CD8-positive, alpha-beta memory T cell (primary cell): ENCODE data around the gene KRTAP10-12. TPM values are rescaled to one million over a fixed set of nuclear protein-coding genes. Genes with fewer than 3 reads are reported as not detected.

Experiments used
- CTCF ChIA-PET: fragments of 350-600 bp; sonication (Branson Sonifier 250); formaldehyde crosslinking; loops from one replicate; lab custom pipeline; 2021; ENCODE audit warnings: antibody characterized with exemption; lab: Charles Lee
- POLR2A ChIA-PET: fragments of 350-600 bp; sonication (Branson Sonifier 250); formaldehyde crosslinking; loops from one replicate; lab custom pipeline; 2021; ENCODE audit warnings: antibody characterized with exemption; lab: Charles Lee
- DNase-seq, 5 donors: peaks; one replicate each; pipeline versions ENCODE4 v3.0.0 to v3.0.0-alpha.2; 2020 to 2022; ENCODE audit warnings: mixed read lengths in 1 of 5
- H3K27ac ChIP-seq: one replicate; pipeline ENCODE4 v1.7.0; 2013; ENCODE audit warnings: low read depth, mild to moderate bottlenecking, low read length, moderate library complexity
- H3K27me3 ChIP-seq: 2 replicates; pipeline ENCODE4 v1.7.0; 2013; ENCODE audit warnings: low read length, mild to moderate bottlenecking; ENCODE audit not compliant: insufficient read depth, poor library complexity, severe bottlenecking
- H3K36me3 ChIP-seq: 2 replicates; pipeline ENCODE4 v1.7.0; 2013; ENCODE audit warnings: mild to moderate bottlenecking, low read length, moderate library complexity; ENCODE audit not compliant: insufficient read depth
- H3K4me1 ChIP-seq: 2 replicates; pipeline ENCODE4 v1.7.0; 2013; ENCODE audit warnings: mild to moderate bottlenecking, low read length, moderate library complexity; ENCODE audit not compliant: insufficient read depth
- H3K4me3 ChIP-seq: 2 replicates; pipeline ENCODE4 v1.7.0; 2013; ENCODE audit warnings: mild to moderate bottlenecking, low read length
- H3K9me3 ChIP-seq: 2 replicates; pipeline ENCODE4 v1.7.0; 2013; ENCODE audit warnings: mild to moderate bottlenecking, low read length
- H3K27ac Mint-ChIP-seq, 8 donors: one replicate each; pipeline ENCODE4 v1.8.0; 2020 to 2021; ENCODE audit warnings: mixed read lengths in 8 of 8, mild to moderate bottlenecking in 6 of 8, inconsistent platforms in 3 of 8, moderate library complexity in 3 of 8
- H3K27me3 Mint-ChIP-seq, 2 donors: one replicate each; pipeline ENCODE4 v1.8.0; 2020 to 2021; ENCODE audit warnings: mixed read lengths in 2 of 2, mild to moderate bottlenecking in 1 of 2, moderate library complexity in 1 of 2
- H3K36me3 Mint-ChIP-seq, 3 donors: one replicate each; pipeline ENCODE4 v1.8.0; 2020 to 2021; ENCODE audit warnings: mixed read lengths in 3 of 3, inconsistent platforms in 1 of 3, mild to moderate bottlenecking in 1 of 3
- H3K4me1 Mint-ChIP-seq, 3 donors: one replicate each; pipeline ENCODE4 v1.8.0; 2020 to 2021; ENCODE audit warnings: mixed read lengths in 3 of 3, inconsistent platforms in 1 of 3, mild to moderate bottlenecking in 1 of 3
- H3K4me3 Mint-ChIP-seq, 7 donors: one replicate each; pipeline ENCODE4 v1.8.0; 2020 to 2021; ENCODE audit warnings: mixed read lengths in 7 of 7, mild to moderate bottlenecking in 6 of 7, moderate library complexity in 4 of 7, inconsistent platforms in 2 of 7
- H3K9me3 Mint-ChIP-seq, 5 donors: one replicate each; pipeline ENCODE4 v1.8.0; 2020 to 2022; ENCODE audit warnings: mixed read lengths in 5 of 5, mild to moderate bottlenecking in 3 of 5, moderate library complexity in 2 of 5, inconsistent platforms in 1 of 5
- polyA plus RNA-seq: library from polyadenylated mRNA; unstranded; fragments of 300-500 nt; fragmentation: Illumina TruSeq; gene quantifications from one replicate; pipeline ENCODE4 v1.2.3, GENCODE V29; 2021
- total RNA-seq, 2 experiments: library from RNA; stranded (reverse); gene quantifications; one replicate each; pipeline ENCODE4 v1.2.3, GENCODE V29; 2021

The KRTAP10-12 gene
- total and polyA plus RNA-seq, 3 experiments from 2014 or later, result not detected

GRCh38 chr21:44727757-44728156 is 30.8 kb downstream of the KRTAP10-12 start:
- DNase-seq, result no peak
- H3K36me3 Mint-ChIP-seq, result no peaks in the 10 kb centered on the region
- no peaks in the 10 kb centered on the region for H3K9me3 Mint-ChIP-seq
- Histone ChIP-seq H3K4me3 (no peak overlapping the region), H3K27me3 (peaks cover 12% of the 10 kb centered on the region), H3K9me3 (no peaks in the 10 kb centered on the region), H3K27ac (no peak overlapping the region), H3K36me3 (no peaks in the 10 kb centered on the region), H3K4me1 (peaks cover 13% of the 10 kb centered on the region)
- H3K27ac Mint-ChIP-seq, result no peak overlapping the region
- H3K4me3 Mint-ChIP-seq, result no peak overlapping the region
- peaks cover 20 to 48% of the 10 kb centered on the region in 2 donors for H3K27me3 Mint-ChIP-seq
- CTCF ChIA-PET, result no interaction called here
- peaks cover 9 to 12% (median 11%) of the 10 kb centered on the region in 3 donors for H3K4me1 Mint-ChIP-seq
- POLR2A ChIA-PET, result no interaction called here

DNA sequence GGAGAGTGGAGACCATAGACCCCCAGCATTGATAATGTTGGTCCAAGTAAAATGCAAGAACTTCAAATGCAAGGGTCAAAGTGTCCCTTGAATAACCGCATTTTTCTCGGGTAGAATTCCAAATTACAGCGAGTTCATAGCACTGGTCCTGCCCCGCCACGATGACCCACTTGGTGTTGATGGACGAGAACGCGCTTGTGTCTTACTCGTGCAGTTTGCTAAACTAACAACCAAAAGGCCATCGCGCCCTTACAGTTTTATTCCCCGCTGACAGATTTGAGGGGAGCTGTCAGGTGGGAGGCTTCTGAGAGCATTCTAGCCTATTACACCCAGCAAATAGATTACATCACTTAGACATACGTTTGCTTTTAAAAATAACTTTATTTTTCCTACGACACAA is 31.7 kb downstream of the KRTAP10-12 start:
- H3K27me3 Mint-ChIP-seq, result peaks cover 15 to 46% of the 10 kb centered on the region in 2 donors
- no peaks in the 10 kb centered on the region for H3K9me3 Mint-ChIP-seq

DNA sequence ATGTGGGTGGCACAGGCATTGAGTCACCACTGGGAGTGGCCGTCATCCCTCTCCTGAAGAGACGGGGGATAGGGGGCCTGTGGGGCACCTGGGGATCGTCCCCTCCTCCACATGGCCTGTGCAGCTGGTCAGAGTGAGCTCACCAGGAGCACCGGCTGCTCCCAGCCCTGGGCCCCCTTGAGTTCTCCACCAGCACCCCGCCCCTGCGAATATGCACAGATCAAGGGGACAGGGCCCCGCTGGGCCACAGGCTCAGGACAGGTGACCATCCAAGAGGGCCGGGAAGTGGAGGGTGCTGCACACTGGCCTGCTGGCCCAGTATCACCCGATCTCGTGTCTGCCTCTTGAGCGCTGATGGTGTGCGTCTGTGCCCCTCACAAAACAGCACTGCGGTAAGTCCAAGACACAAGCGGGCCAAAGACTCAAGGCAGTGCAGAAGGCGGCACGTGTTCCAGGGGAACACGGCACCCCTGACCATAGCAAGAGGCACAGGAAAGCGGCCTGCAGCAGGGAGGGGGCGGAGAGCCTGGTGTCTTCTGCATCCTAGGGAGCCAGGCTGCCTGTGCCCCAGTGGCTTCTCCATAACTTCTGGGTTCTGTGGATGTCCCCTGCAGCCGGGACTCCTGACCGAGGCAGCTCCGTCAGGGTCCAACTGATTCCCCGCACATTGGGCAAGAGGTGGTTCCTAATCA is 32.5 kb downstream of the KRTAP10-12 start:
- Histone ChIP-seq H3K9me3 (no peaks in the 10 kb centered on the region), H3K4me3 (no peak overlapping the region), H3K27me3 (no peaks in the 10 kb centered on the region), H3K27ac (no peak overlapping the region), H3K36me3 (no peaks in the 10 kb centered on the region), H3K4me1 (no peaks in the 10 kb centered on the region)
- ChIA-PET CTCF (no interaction called here), POLR2A (no interaction called here)
- Mint-ChIP-seq H3K27ac (no peak overlapping the region), H3K4me3 (no peak overlapping the region), H3K4me1 (no peaks in the 10 kb centered on the region), H3K36me3 (no peaks in the 10 kb centered on the region), H3K27me3 (peaks cover 10 to 42% of the 10 kb centered on the region in 2 donors), H3K9me3 (no peaks in the 10 kb centered on the region)
- no peak for DNase-seq

More for the DNA sequence above, 31.7 kb downstream of the KRTAP10-12 start:
- Histone ChIP-seq H3K27ac (no peak overlapping the region), H3K36me3 (no peaks in the 10 kb centered on the region), H3K4me1 (peaks cover 3% of the 10 kb centered on the region), H3K9me3 (no peaks in the 10 kb centered on the region), H3K27me3 (peaks cover 6% of the 10 kb centered on the region), H3K4me3 (no peak overlapping the region)
- DNase-seq, result no peak
- Mint-ChIP-seq H3K27ac (no peak overlapping the region), H3K4me1 (peaks cover 3 to 5% (median 4%) of the 10 kb centered on the region in 3 donors), H3K4me3 (no peak overlapping the region), H3K36me3 (no peaks in the 10 kb centered on the region)
- CTCF ChIA-PET, result no interaction called here
- POLR2A ChIA-PET, result no interaction called here

GRCh38 chr21:44730028-44730395 is 33.0 kb downstream of the KRTAP10-12 start:
- Histone ChIP-seq H3K27ac (no peak overlapping the region), H3K36me3 (no peaks in the 10 kb centered on the region), H3K27me3 (no peaks in the 10 kb centered on the region), H3K4me1 (no peaks in the 10 kb centered on the region), H3K9me3 (no peaks in the 10 kb centered on the region), H3K4me3 (no peak overlapping the region)
- Mint-ChIP-seq H3K4me1 (no peaks in the 10 kb centered on the region), H3K27ac (no peak overlapping the region), H3K27me3 (peaks cover 10 to 42% of the 10 kb centered on the region in 2 donors), H3K4me3 (no peak overlapping the region), H3K9me3 (no peaks in the 10 kb centered on the region), H3K36me3 (no peaks in the 10 kb centered on the region)
- CTCF ChIA-PET, result no interaction called here
- DNase-seq, result no peak
- POLR2A ChIA-PET, result no interaction called here

- H3K9me3 Mint-ChIP-seq, result no peaks in the 10 kb centered on the region
- no peaks in the 10 kb centered on the region for H3K27me3 ChIP-seq
- no peaks in the 10 kb centered on the region for H3K4me1 Mint-ChIP-seq
- H3K27ac ChIP-seq, result no peak overlapping the region
- no peak for DNase-seq
- POLR2A ChIA-PET, result no interaction called here
- H3K9me3 ChIP-seq, result no peaks in the 10 kb centered on the region
- H3K4me3 ChIP-seq, result no peak overlapping the region
- no peak overlapping the region for H3K27ac Mint-ChIP-seq
- peaks cover 10 to 36% of the 10 kb centered on the region in 2 donors for H3K27me3 Mint-ChIP-seq
- H3K4me3 Mint-ChIP-seq, result no peak overlapping the region
- no peaks in the 10 kb centered on the region for H3K36me3 Mint-ChIP-seq
- H3K4me1 ChIP-seq, result no peaks in the 10 kb centered on the region
- H3K36me3 ChIP-seq, result no peaks in the 10 kb centered on the region
- CTCF ChIA-PET, result interaction anchor here (1.5 to 1.7 kb wide), 2 partner anchors 220 to 230 kb away, joined by 3 to 4 read pairs; no protein-coding TSS in a partner anchor
These were observed 34.1 kb downstream of the KRTAP10-12 start for GRCh38 chr21:44730951-44731579.

GRCh38 chr21:44732263-44732662 is 35.3 kb downstream of the KRTAP10-12 start:
- Mint-ChIP-seq H3K4me1 (no peaks in the 10 kb centered on the region), H3K27me3 (peaks cover 11 to 26% of the 10 kb centered on the region in 2 donors), H3K27ac (peak overlapping the region in 1 of 8 donors; percentile 23), H3K36me3 (no peaks in the 10 kb centered on the region), H3K4me3 (no peak overlapping the region), H3K9me3 (no peaks in the 10 kb centered on the region)
- no peaks in the 10 kb centered on the region for H3K36me3 ChIP-seq
- no peak overlapping the region for H3K27ac ChIP-seq
- H3K9me3 ChIP-seq, result no peaks in the 10 kb centered on the region
- ChIA-PET CTCF (interaction anchor here (1.5 to 1.7 kb wide), 2 partner anchors 222 to 232 kb away, joined by 3 to 4 read pairs; no protein-coding TSS in a partner anchor), POLR2A (no interaction called here)
- H3K27me3 ChIP-seq, result no peaks in the 10 kb centered on the region
- DNase-seq, result no peak
- no peaks in the 10 kb centered on the region for H3K4me1 ChIP-seq
- no peak overlapping the region for H3K4me3 ChIP-seq

DNA sequence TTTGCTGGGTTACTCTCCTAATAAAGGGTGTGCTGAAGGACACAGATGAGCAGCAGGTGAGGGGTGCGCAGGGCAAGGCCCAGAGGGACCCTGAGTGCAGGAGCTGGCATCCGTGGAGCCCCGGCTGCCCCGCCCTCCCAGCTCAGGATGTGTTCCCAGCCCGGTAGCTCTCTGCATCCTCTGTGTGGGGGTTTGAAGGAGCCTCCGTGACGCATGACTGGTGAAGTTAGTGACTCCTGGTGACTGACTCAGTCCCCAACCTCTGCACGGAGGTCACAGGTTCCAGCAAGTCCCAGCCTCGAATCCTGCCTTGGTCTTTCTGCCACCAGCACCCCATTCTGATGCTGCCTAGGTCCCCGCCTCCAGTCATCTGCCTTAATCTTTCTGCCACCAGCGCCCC is 36.0 kb downstream of the KRTAP10-12 start:
- no peak overlapping the region for H3K27ac Mint-ChIP-seq
- Histone ChIP-seq H3K4me3 (no peak overlapping the region), H3K27ac (no peak overlapping the region), H3K36me3 (no peaks in the 10 kb centered on the region), H3K4me1 (no peaks in the 10 kb centered on the region), H3K9me3 (no peaks in the 10 kb centered on the region), H3K27me3 (no peaks in the 10 kb centered on the region)
- ChIA-PET CTCF (no interaction called here), POLR2A (no interaction called here)
- H3K9me3 Mint-ChIP-seq, result no peaks in the 10 kb centered on the region
- no peaks in the 10 kb centered on the region for H3K36me3 Mint-ChIP-seq
- DNase-seq, result no peak
- no peaks in the 10 kb centered on the region for H3K4me1 Mint-ChIP-seq
- no peak overlapping the region for H3K4me3 Mint-ChIP-seq
- peaks cover 6 to 20% of the 10 kb centered on the region in 2 donors for H3K27me3 Mint-ChIP-seq

DNA sequence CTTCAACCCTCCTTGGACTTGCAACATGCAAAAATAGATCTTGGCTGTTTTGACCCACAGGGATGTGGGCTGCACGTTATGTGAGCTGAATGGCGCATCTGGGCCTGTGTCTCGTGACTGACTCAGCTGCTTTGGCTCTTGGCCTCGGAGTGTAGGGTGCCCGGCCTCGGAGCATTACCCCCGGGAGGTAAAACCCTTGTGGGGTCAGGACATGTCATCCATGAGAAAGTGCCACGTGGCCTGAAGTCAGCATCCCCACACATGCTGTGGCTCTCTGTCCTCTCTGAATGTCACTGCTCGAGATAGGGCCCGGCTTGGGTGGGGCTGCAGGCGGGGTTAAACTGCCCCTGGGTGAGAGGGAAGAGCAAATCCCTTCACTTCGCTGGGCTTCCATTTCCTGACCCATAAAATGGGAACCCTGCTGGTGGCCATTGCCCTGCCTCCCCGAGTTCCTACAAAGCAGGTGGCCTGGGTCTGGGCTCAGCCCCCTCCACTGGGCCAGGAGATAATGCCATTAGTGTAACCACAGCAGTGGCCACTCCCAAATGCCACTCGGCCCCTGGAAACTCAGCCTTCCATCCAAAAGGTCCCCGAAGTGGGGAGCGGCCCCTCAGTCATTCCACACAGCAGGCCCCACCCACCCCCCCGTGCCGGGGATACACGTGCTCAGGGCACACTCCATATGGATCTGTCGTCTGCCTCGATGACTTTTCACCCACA is 37.2 kb downstream of the KRTAP10-12 start:
- H3K4me3 Mint-ChIP-seq, result no peak overlapping the region
- Histone ChIP-seq H3K9me3 (no peaks in the 10 kb centered on the region), H3K4me3 (no peak overlapping the region), H3K27me3 (no peaks in the 10 kb centered on the region), H3K4me1 (no peaks in the 10 kb centered on the region), H3K36me3 (no peaks in the 10 kb centered on the region), H3K27ac (no peak overlapping the region)
- H3K27ac Mint-ChIP-seq, result no peak overlapping the region
- DNase-seq, result no peak
- H3K4me1 Mint-ChIP-seq, result no peaks in the 10 kb centered on the region
- H3K9me3 Mint-ChIP-seq, result no peaks in the 10 kb centered on the region
- CTCF ChIA-PET, result interaction anchor here (0.8 to 2.9 kb wide), 2 partner anchors 11 to 224 kb away, joined by 4 to 9 read pairs; no protein-coding TSS in a partner anchor
- POLR2A ChIA-PET, result no interaction called here
- peaks cover 6 to 18% of the 10 kb centered on the region in 2 donors for H3K27me3 Mint-ChIP-seq
- no peaks in the 10 kb centered on the region for H3K36me3 Mint-ChIP-seq
